ENCODE data around the gene CNTNAP5.

CNTNAP5 gene

GRCh38 chr2:124025171-124025580 lies at the start of gene CNTNAP5:
Gene CNTNAP5 (plus strand): TSS chr2:124025287. CDS start chr2:124025651, 364 bp downstream.
- DNase-seq (ENCODE audit: low spot score in 2 of 2), result no peak
- H3K27me3 Mint-ChIP-seq, result peaks cover 2% of the 10 kb centered on the region

GRCh38 chr2:123976054-123976648 lies 48.9 kb upstream of the CNTNAP5 start:
- no peak for ATAC-seq (ENCODE audit: low read depth)
- H3K4me3 Mint-ChIP-seq, result no peak overlapping the region
- H3K27me3 Mint-ChIP-seq, result no peaks in the 10 kb centered on the region
- H3K9me3 Mint-ChIP-seq, result peaks cover 6% of the 10 kb centered on the region
- H3K4me1 Mint-ChIP-seq, result no peaks in the 10 kb centered on the region
- no peak for DNase-seq (ENCODE audit: low spot score in 2 of 2)
- H3K27ac Mint-ChIP-seq, result no peak overlapping the region
- no peaks in the 10 kb centered on the region for H3K36me3 Mint-ChIP-seq

More at GRCh38 chr2:124025171-124025580, at the start of gene CNTNAP5:
- Mint-ChIP-seq H3K36me3 (no peaks in the 10 kb centered on the region), H3K4me1 (no peaks in the 10 kb centered on the region), H3K4me3 (no peak within 1 kb of the TSS), H3K9me3 (no peaks in the 10 kb centered on the region), H3K27ac (no peak within 1 kb of the TSS)
- no peak for ATAC-seq (ENCODE audit: low read depth)

GRCh38 chr2:123993728-123994323 lies 31.3 kb upstream of the CNTNAP5 start:
- H3K9me3 Mint-ChIP-seq, result peaks cover 2% of the 10 kb centered on the region
- no peaks in the 10 kb centered on the region for H3K36me3 Mint-ChIP-seq
- peak in 1 of 2 donors; percentile 9 for DNase-seq (ENCODE audit: low spot score in 2 of 2)
- H3K27ac Mint-ChIP-seq, result no peak overlapping the region
- H3K4me1 Mint-ChIP-seq, result peaks cover 4% of the 10 kb centered on the region
- no peak for ATAC-seq (ENCODE audit: low read depth)
- H3K4me3 Mint-ChIP-seq, result no peak overlapping the region
- H3K27me3 Mint-ChIP-seq, result no peaks in the 10 kb centered on the region

GRCh38 chr2:123999681-124000080 lies 25.4 kb upstream of the CNTNAP5 start:
- Mint-ChIP-seq H3K9me3 (peaks cover 2% of the 10 kb centered on the region), H3K36me3 (no peaks in the 10 kb centered on the region), H3K4me3 (no peak overlapping the region), H3K27me3 (no peaks in the 10 kb centered on the region), H3K27ac (no peak overlapping the region), H3K4me1 (no peaks in the 10 kb centered on the region)
- ATAC-seq (ENCODE audit: low read depth) (no peak), DNase-seq (ENCODE audit: low spot score in 2 of 2) (no peak)

- Mint-ChIP-seq H3K27me3 (no peaks in the 10 kb centered on the region), H3K36me3 (no peaks in the 10 kb centered on the region), H3K9me3 (peaks cover 2% of the 10 kb centered on the region), H3K4me1 (no peaks in the 10 kb centered on the region), H3K4me3 (no peak overlapping the region), H3K27ac (no peak overlapping the region)
- no peak for ATAC-seq (ENCODE audit: low read depth)
- DNase-seq (ENCODE audit: low spot score in 2 of 2), result no peak
These were observed 23.2 kb upstream of the CNTNAP5 start for GRCh38 chr2:124001696-124002430.

- Mint-ChIP-seq H3K27me3 (peaks cover under 1% of the 10 kb centered on the region), H3K9me3 (no peaks in the 10 kb centered on the region), H3K4me3 (no peak overlapping the region), H3K4me1 (no peaks in the 10 kb centered on the region), H3K27ac (no peak overlapping the region), H3K36me3 (no peaks in the 10 kb centered on the region)
- no peak for DNase-seq (ENCODE audit: low spot score in 2 of 2)
- no peak for ATAC-seq (ENCODE audit: low read depth)
These were observed 6.2 kb upstream of the CNTNAP5 start for GRCh38 chr2:124018890-124019289.

- Mint-ChIP-seq H3K27me3 (peaks cover 2% of the 10 kb centered on the region), H3K9me3 (no peaks in the 10 kb centered on the region), H3K36me3 (no peaks in the 10 kb centered on the region), H3K27ac (no peak overlapping the region), H3K4me3 (no peak overlapping the region), H3K4me1 (no peaks in the 10 kb centered on the region)
- ATAC-seq (ENCODE audit: low read depth) (no peak), DNase-seq (ENCODE audit: low spot score in 2 of 2) (no peak)
These were observed 421 bp upstream of the CNTNAP5 start for GRCh38 chr2:124024561-124025170.

- ATAC-seq (ENCODE audit: low read depth) (no peak), DNase-seq (ENCODE audit: low spot score in 2 of 2) (no peak)
- H3K36me3 Mint-ChIP-seq, result no peaks in the 10 kb centered on the region
- peaks cover 2% of the 10 kb centered on the region for H3K27me3 Mint-ChIP-seq
- no peaks in the 10 kb centered on the region for H3K9me3 Mint-ChIP-seq
- H3K27ac Mint-ChIP-seq, result no peak overlapping the region
- H3K4me1 Mint-ChIP-seq, result no peaks in the 10 kb centered on the region
- no peak overlapping the region for H3K4me3 Mint-ChIP-seq
These were observed 876 bp downstream of the CNTNAP5 start for GRCh38 chr2:124025891-124026434.

GRCh38 chr2:124026503-124026902 lies 1.4 kb downstream of the CNTNAP5 start:
- Mint-ChIP-seq H3K4me1 (no peaks in the 10 kb centered on the region), H3K27ac (no peak overlapping the region), H3K4me3 (no peak overlapping the region), H3K9me3 (no peaks in the 10 kb centered on the region), H3K36me3 (no peaks in the 10 kb centered on the region), H3K27me3 (peaks cover 2% of the 10 kb centered on the region)
- DNase-seq (ENCODE audit: low spot score in 2 of 2) (no peak), ATAC-seq (ENCODE audit: low read depth) (no peak)

GRCh38 chr2:124027182-124027581 lies 2.1 kb downstream of the CNTNAP5 start:
- no peaks in the 10 kb centered on the region for H3K36me3 Mint-ChIP-seq
- no peaks in the 10 kb centered on the region for H3K9me3 Mint-ChIP-seq
- ATAC-seq (ENCODE audit: low read depth) (no peak), DNase-seq (ENCODE audit: low spot score in 2 of 2) (no peak)
- no peaks in the 10 kb centered on the region for H3K4me1 Mint-ChIP-seq
- no peak overlapping the region for H3K27ac Mint-ChIP-seq
- peaks cover 2% of the 10 kb centered on the region for H3K27me3 Mint-ChIP-seq
- H3K4me3 Mint-ChIP-seq, result no peak overlapping the region

GRCh38 chr2:124032799-124033198 lies 7.7 kb downstream of the CNTNAP5 start:
- H3K9me3 Mint-ChIP-seq, result peaks cover 3% of the 10 kb centered on the region

GRCh38 chr2:124034265-124034664 lies 9.2 kb downstream of the CNTNAP5 start:
- H3K27me3 Mint-ChIP-seq, result no peaks in the 10 kb centered on the region
- H3K4me3 Mint-ChIP-seq, result no peak overlapping the region
- peaks cover 3% of the 10 kb centered on the region for H3K9me3 Mint-ChIP-seq
- ATAC-seq (ENCODE audit: low read depth) (no peak), DNase-seq (ENCODE audit: low spot score in 2 of 2) (no peak)
- no peaks in the 10 kb centered on the region for H3K4me1 Mint-ChIP-seq
- H3K27ac Mint-ChIP-seq, result no peak overlapping the region
- H3K36me3 Mint-ChIP-seq, result no peaks in the 10 kb centered on the region

More at GRCh38 chr2:124032799-124033198, 7.7 kb downstream of the CNTNAP5 start:
- ATAC-seq (ENCODE audit: low read depth), result no peak
- Mint-ChIP-seq H3K27me3 (no peaks in the 10 kb centered on the region), H3K4me3 (no peak overlapping the region), H3K36me3 (no peaks in the 10 kb centered on the region), H3K4me1 (no peaks in the 10 kb centered on the region), H3K27ac (no peak overlapping the region)
- no peak for DNase-seq (ENCODE audit: low spot score in 2 of 2)

- no peaks in the 10 kb centered on the region for H3K27me3 Mint-ChIP-seq
- no peak overlapping the region for H3K4me3 Mint-ChIP-seq
- ATAC-seq (ENCODE audit: low read depth) (no peak), DNase-seq (ENCODE audit: low spot score in 2 of 2) (no peak)
- H3K4me1 Mint-ChIP-seq, result no peaks in the 10 kb centered on the region
- H3K36me3 Mint-ChIP-seq, result no peaks in the 10 kb centered on the region
- peaks cover 3% of the 10 kb centered on the region for H3K9me3 Mint-ChIP-seq
- H3K27ac Mint-ChIP-seq, result no peak overlapping the region
These were observed 9.9 kb downstream of the CNTNAP5 start for GRCh38 chr2:124035001-124035400.

GRCh38 chr2:124039032-124039431 lies 13.9 kb downstream of the CNTNAP5 start:
- no peaks in the 10 kb centered on the region for H3K36me3 Mint-ChIP-seq
- no peaks in the 10 kb centered on the region for H3K27me3 Mint-ChIP-seq
- peaks cover 6% of the 10 kb centered on the region for H3K9me3 Mint-ChIP-seq
- ATAC-seq (ENCODE audit: low read depth), result no peak
- no peaks in the 10 kb centered on the region for H3K4me1 Mint-ChIP-seq
- no peak overlapping the region for H3K27ac Mint-ChIP-seq
- no peak overlapping the region for H3K4me3 Mint-ChIP-seq
- DNase-seq (ENCODE audit: low spot score in 2 of 2), result no peak

All from memory B cell (primary cell).